LNCaP clone FGC (cell line): ENCODE measurements around the gene GPR155.

Experiments used
- DNase-seq: peaks from one replicate; pipeline ENCODE4 v3.0.0-alpha.2; 2011; ENCODE audit warnings: low read depth
- H3K4me3 ChIP-seq: 2 replicates; pipeline ENCODE4 v1.5.1; 2011; ENCODE audit warnings: mild to moderate bottlenecking, low read depth, low read length, control low read depth
- TF ChIP-seq, protein P1 (sequence below): IDR thresholded peaks from 2 replicates; pipeline ENCODE4 v1.5.1; 2012; ENCODE audit warnings: mild to moderate bottlenecking; ENCODE audit not compliant: control insufficient read depth, insufficient read depth; ENCODE audit errors: extremely low read depth

The GPR155 gene

DNA sequence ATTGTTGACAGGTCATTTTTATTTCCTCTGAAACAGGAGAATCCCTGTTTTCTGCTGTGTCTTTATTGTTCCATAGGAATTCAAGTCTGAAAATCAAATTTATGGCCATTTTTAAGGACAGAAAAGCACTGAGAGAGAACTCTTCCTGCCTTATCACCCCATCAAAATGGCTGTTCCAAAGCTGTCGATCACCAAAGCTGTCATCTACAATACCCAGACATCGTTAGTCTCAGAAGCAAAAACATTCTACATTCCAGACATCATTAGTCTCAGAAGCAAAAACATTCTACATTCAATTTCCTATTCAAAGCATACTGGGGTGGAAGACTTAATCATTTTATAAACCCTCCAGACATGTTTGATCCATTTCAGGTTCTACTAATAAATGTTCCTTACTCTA lies 46.9 kb downstream of the GPR155 start:
- H3K4me3 ChIP-seq: no peak overlapping the region
- TF ChIP-seq, protein P1, sequence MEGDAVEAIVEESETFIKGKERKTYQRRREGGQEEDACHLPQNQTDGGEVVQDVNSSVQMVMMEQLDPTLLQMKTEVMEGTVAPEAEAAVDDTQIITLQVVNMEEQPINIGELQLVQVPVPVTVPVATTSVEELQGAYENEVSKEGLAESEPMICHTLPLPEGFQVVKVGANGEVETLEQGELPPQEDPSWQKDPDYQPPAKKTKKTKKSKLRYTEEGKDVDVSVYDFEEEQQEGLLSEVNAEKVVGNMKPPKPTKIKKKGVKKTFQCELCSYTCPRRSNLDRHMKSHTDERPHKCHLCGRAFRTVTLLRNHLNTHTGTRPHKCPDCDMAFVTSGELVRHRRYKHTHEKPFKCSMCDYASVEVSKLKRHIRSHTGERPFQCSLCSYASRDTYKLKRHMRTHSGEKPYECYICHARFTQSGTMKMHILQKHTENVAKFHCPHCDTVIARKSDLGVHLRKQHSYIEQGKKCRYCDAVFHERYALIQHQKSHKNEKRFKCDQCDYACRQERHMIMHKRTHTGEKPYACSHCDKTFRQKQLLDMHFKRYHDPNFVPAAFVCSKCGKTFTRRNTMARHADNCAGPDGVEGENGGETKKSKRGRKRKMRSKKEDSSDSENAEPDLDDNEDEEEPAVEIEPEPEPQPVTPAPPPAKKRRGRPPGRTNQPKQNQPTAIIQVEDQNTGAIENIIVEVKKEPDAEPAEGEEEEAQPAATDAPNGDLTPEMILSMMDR: no peak
- no peak for DNase-seq

DNA sequence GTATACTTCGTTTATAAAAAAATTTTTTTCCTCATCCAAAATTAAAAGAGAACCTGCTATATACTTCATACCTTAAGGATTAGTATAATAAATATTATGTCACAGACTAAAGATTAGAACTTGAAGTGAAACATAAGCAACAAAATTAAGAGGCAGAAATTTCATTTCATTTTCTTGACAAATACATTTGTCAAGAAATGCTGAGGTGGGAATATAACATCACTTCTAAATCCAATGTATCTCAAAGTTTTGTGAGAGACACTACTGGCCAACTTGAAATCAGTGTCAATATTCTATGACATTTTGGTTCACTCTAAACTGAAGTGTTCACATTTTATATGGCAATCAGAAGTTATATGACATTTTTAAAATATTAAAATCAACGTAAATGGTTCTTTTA lies 47.5 kb downstream of the GPR155 start:
- TF ChIP-seq, protein P1: no peak
- H3K4me3 ChIP-seq: no peak overlapping the region
- DNase-seq: no peak

DNA sequence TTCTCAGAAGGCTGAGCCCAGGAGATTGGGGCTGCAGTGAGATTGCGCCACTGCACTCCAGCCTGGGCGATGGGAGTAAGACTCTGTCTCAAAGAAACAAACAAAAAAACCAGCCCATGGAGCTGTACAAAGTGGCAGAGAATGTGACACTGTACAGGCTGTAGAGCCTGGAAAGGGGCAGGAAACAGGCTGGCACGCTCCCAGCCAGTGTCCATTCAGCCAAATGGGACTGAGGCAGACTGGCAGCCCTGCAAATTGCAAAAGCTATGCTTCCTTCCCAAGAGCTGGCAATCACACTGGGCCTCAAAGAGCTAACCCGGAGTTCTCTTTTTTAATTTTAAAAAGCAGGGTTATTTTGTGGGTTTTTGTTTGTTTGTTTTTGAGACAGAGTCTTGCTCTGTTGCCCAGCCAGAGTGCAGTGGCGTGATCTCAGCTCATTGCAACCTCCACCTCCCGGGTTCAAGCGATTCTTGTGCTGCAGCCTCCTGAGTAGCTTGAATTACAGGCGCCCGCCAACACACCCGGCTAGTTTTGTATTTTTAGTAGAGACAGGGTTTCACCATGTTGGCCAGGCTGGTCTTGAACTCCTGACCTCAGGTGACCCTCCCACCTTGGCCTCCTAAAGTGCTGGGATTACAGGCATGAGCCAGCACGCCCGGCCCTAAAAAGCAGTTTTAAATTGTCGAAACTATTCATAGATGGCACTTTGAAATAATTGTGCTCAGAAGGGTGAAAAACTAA lies 48.5 kb downstream of the GPR155 start:
- no peak overlapping the region for H3K4me3 ChIP-seq
- TF ChIP-seq, protein P1: no peak
- no peak for DNase-seq

DNA sequence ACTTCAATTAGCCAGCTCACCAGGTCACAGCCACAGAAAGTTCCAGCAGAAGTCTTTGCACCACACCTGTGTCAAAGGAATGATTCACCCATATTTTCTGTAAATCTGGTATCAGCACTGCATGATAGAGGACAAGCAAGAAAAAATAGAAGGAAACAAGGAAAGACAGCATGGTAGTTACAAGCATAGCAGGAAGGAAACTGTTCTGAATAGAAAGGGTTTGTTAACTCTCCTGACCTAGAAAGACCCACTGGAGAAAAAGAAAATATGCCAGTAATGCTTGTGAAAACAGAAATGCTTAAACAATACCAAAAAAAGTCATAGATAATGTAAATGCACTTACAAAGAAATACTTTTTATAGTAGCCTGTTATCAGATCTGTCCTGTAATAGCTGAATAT lies 50.5 kb downstream of the GPR155 start:
- DNase-seq: no peak
- H3K4me3 ChIP-seq: no peak overlapping the region
- TF ChIP-seq, protein P1: no peak

DNA sequence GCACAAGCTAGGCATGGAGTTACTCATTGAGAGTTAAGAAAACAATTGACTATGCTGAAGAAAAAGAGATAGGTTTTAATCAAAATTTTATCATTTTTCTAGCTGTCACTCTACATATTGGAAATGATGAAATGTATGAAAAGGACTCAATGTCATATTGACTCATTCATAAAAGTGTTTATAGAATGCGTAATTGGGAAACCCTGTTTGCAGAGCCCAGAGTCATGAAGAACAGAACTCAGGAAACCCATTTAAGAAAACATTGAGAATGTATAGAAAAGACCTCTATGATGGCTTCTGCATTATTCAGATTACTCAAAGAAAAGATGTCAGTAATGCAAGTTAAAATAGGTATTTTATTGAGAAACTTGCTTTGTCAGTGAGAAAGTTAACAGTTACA lies 54.9 kb downstream of the GPR155 start:
- TF ChIP-seq, protein P1: no peak

DNA sequence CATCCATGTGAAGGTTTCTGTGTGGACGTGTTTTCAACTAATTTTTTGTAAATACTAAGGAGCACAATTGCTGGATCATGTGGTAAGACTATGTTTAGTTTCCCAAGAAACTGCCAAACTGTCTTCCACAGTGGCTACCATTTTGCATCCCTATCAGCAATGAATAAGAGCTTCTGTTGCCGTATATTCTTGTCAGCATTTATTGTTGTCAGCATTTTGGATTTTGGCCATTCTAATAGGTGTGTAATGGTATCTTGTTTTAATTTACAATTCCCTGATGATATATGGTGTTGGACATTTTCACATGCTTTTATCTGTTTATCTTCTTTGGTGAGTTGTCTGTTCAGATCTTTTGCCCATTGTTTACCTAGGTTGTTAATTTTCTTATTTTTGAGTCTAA lies 56.8 kb downstream of the GPR155 start:
- H3K4me3 ChIP-seq: no peak overlapping the region
- TF ChIP-seq, protein P1: no peak
- no peak for DNase-seq

More for the DNA sequence above, 54.9 kb downstream of the GPR155 start:
- DNase-seq: no peak
- H3K4me3 ChIP-seq: no peak overlapping the region

DNA sequence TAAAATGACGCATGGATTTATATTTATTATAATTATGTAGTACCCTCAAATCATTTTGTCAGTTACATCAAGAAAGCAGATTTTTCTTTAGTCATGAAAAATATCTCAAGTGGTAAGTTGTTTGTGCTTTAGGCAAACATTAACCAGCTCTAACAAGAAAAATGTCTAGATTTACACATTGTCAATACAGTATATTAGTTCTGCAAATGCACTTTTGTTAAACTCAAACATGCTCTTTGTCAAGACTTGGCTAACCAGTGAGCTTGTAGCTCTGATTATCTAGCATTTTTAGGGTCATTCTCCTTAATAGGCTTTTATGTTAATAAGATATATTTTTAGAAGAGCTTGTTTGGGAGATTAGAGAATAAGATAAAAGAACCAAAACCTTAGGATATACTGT lies 58.6 kb downstream of the GPR155 start:
- DNase-seq: no peak
- TF ChIP-seq, protein P1: no peak
- H3K4me3 ChIP-seq: no peak overlapping the region
